GM12892 (cell line): ENCODE data around the gene PNMA8B.

Experiments
- POLR2A ChIP-seq: IDR thresholded peaks from 2 replicates; pipeline ENCODE4 v1.6.1; 2011; ENCODE audit warnings: low read depth, low read length, control low read depth
- POLR2AphosphoS5 ChIP-seq: IDR thresholded peaks from 2 replicates; pipeline ENCODE4 v1.6.1; 2011; ENCODE audit warnings: low read depth, low read length, control low read depth
- TAF1 ChIP-seq: IDR thresholded peaks from 2 replicates; pipeline ENCODE4 v1.6.1; 2011; ENCODE audit warnings: low read depth, mild to moderate bottlenecking, control low read depth, low read length, borderline replicate concordance

DNA sequence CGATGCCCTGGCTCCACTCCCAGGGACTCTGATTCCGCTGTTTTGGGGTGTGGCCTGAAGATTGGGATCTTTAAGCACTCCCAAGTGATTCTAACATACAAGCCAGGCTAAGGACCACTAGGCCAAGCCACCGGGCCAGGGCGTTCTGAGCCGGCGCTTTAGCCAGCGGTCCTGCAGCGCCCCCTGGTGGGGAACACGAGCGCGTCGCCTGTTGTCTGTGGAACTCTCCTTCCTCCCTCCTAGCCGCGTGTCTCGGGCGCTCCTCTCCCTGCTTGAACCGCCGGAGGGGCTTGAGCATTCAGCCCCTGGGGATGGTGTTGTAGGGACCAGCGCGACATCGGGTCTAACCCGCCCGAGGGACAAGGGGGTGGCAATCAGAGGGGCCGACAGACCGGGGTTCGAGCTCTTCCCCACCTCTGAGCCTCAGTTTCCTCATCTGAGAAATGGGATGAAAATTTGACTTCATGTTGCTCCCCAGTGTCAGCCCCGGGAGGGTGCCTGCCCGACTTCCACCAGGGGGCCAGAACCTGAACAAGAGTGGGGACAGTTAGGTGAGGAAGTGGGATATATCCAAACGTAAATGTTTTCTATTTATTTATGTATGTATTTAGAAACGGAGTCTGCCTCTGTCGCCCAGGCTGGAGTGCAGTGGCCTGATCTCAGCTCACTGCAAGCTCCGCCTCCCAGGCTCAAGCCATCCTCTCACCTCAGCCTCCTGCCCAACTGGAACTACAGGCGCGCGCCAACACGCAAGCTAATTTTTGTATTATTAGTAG is 18.0 kb upstream of the PNMA8B start:
- TF ChIP-seq POLR2A (no peak), TAF1 (no peak), POLR2AphosphoS5 (no peak)
